Trophoblast cell (in vitro differentiated cells and primary cell): ENCODE data around the gene SPDYE1. TPM values are rescaled to one million over a fixed set of nuclear protein-coding genes. Genes with fewer than 3 reads are reported as not detected.
"Not testable (repeated sequence)": the region's sequence is repeated elsewhere in the genome, so short reads cannot be mapped to it uniquely, and the experiment has no call there.

ENCODE experiments used
- DNase-seq, 2 donors: peaks; one replicate each; pipeline ENCODE4 v3.0.0-alpha.2; 2016
- H2AFZ ChIP-seq: 2 replicates; pipeline ENCODE4 v1.6.1; 2013; ENCODE audit warnings: low read length, moderate library complexity, mild to moderate bottlenecking; ENCODE audit not compliant: insufficient read depth, poor library complexity
- H2AK5ac ChIP-seq: 2 replicates; pipeline ENCODE4 v1.6.1; 2013; ENCODE audit warnings: mild to moderate bottlenecking, low read length
- H2BK120ac ChIP-seq: 2 replicates; pipeline ENCODE4 v1.6.1; 2013; ENCODE audit warnings: low read length, mild to moderate bottlenecking, moderate library complexity; ENCODE audit not compliant: insufficient read depth, poor library complexity
- H2BK12ac ChIP-seq: 2 replicates; pipeline ENCODE4 v1.6.1; 2013; ENCODE audit warnings: mild to moderate bottlenecking, low read length, moderate library complexity
- H2BK5ac ChIP-seq: 2 replicates; pipeline ENCODE4 v1.6.1; 2013; ENCODE audit warnings: low read length, low read depth, moderate library complexity, mild to moderate bottlenecking; ENCODE audit not compliant: poor library complexity
- H3K14ac ChIP-seq: 2 replicates; pipeline ENCODE4 v1.6.1; 2013; ENCODE audit warnings: mild to moderate bottlenecking, low read length
- H3K18ac ChIP-seq: 2 replicates; pipeline ENCODE4 v1.6.1; 2013; ENCODE audit warnings: mild to moderate bottlenecking, low read length
- H3K23ac ChIP-seq: 2 replicates; pipeline ENCODE4 v1.6.1; 2013; ENCODE audit warnings: low read length
- H3K27ac ChIP-seq: 2 replicates; pipeline ENCODE4 v1.5.1; 2013; ENCODE audit warnings: low read depth, mild to moderate bottlenecking, inconsistent platforms, low read length, moderate library complexity
- H3K27me3 ChIP-seq: 2 replicates; pipeline ENCODE4 v1.6.1; 2013; ENCODE audit warnings: inconsistent platforms, mild to moderate bottlenecking, low read length, moderate library complexity; ENCODE audit not compliant: insufficient read depth
- H3K36me3 ChIP-seq, 2 experiments: 1 replicate in 1 of 2; 2 replicates in 1 of 2; pipeline ENCODE4 v1.6.1; 2013; ENCODE audit warnings: low read length in 2 of 2, mild to moderate bottlenecking in 2 of 2, moderate library complexity in 1 of 2; ENCODE audit not compliant: insufficient read depth in 2 of 2, control insufficient read depth in 1 of 2
- H3K4ac ChIP-seq: 2 replicates; pipeline ENCODE4 v1.6.1; 2013; ENCODE audit warnings: low read depth, mild to moderate bottlenecking, low read length, moderate library complexity
- H3K4me1 ChIP-seq, 2 experiments: 1 replicate in 1 of 2; 2 replicates in 1 of 2; pipeline ENCODE4 v1.6.1; 2013; ENCODE audit warnings: low read length in 2 of 2, mild to moderate bottlenecking in 2 of 2, moderate library complexity in 1 of 2; ENCODE audit not compliant: insufficient read depth in 2 of 2, control insufficient read depth in 1 of 2
- H3K4me2 ChIP-seq: 2 replicates; pipeline ENCODE4 v1.6.1; 2013; ENCODE audit warnings: inconsistent platforms, mild to moderate bottlenecking, low read length, moderate library complexity
- H3K4me3 ChIP-seq: 2 replicates; pipeline ENCODE4 v1.5.1; 2013; ENCODE audit warnings: mild to moderate bottlenecking, low read depth, low read length, inconsistent platforms
- H3K79me1 ChIP-seq: one replicate; pipeline ENCODE4 v1.6.1; 2013; ENCODE audit warnings: low read length
- H3K79me2 ChIP-seq: 2 replicates; pipeline ENCODE4 v1.6.1; 2013; ENCODE audit warnings: low read length, mild to moderate bottlenecking; ENCODE audit not compliant: control insufficient read depth, insufficient read depth, poor library complexity
- H3K9ac ChIP-seq: 2 replicates; pipeline ENCODE4 v1.6.1; 2013; ENCODE audit warnings: mild to moderate bottlenecking, low read length
- H3K9me3 ChIP-seq: 2 replicates; pipeline ENCODE4 v1.6.1; 2013; ENCODE audit warnings: low read depth, mild to moderate bottlenecking, control low read depth, inconsistent platforms, low read length; ENCODE audit not compliant: insufficient read depth
- H4K12ac ChIP-seq: 2 replicates; pipeline ENCODE4 v1.6.1; 2013; ENCODE audit warnings: low read depth, mild to moderate bottlenecking, low read length, moderate library complexity
- H4K8ac ChIP-seq: 2 replicates; pipeline ENCODE4 v1.6.1; 2013; ENCODE audit warnings: low read depth, mild to moderate bottlenecking, low read length, moderate library complexity
- H4K91ac ChIP-seq: one replicate; pipeline ENCODE4 v1.6.1; 2013; ENCODE audit warnings: low read depth, mild to moderate bottlenecking, low read length, moderate library complexity
- WGBS: extraction: QIAGEN DNeasy Blood & Tissue Kit; methylation state at CpG from one replicate; pipeline ENCODE4 v1.1.7; 2013; ENCODE audit warnings: missing lambda C conversion rate; ENCODE audit not compliant: insufficient read length, insufficient coverage; ENCODE audit errors: extremely low coverage; 5-methylcytosine and 5-hydroxymethylcytosine counted together
- polyA plus RNA-seq: library from polyadenylated mRNA; stranded (reverse); fragments of 200-250 nt; gene quantifications from 2 replicates; pipeline ENCODE4 v1.2.3, GENCODE V29; 2013

SPDYE1 gene, protein sequence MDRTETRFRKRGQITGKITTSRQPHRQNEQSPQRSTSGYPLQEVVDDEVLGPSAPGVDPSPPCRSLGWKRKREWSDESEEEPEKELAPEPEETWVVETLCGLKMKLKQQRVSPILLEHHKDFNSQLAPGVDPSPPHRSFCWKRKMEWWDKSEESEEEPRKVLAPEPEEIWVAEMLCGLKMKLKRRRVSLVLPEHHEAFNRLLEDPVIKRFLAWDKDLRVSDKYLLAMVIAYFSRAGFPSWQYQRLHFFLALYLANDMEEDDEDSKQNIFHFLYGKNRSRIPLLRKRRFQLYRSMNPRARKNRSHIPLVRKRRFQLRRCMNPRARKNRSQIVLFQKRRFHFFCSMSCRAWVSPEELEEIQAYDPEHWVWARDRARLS
- polyA plus RNA-seq, result not detected in 2 replicates

- not testable (repeated sequence) for H2BK120ac ChIP-seq, H3K14ac ChIP-seq, H3K4me3 ChIP-seq, H3K18ac ChIP-seq, H3K79me2 ChIP-seq, DNase-seq, H3K4me2 ChIP-seq, H2BK5ac ChIP-seq, H2AK5ac ChIP-seq, H3K27me3 ChIP-seq, H4K12ac ChIP-seq, H2AFZ ChIP-seq, H3K4ac ChIP-seq, H4K91ac ChIP-seq, H3K23ac ChIP-seq, H3K4me1 ChIP-seq, H3K27ac ChIP-seq, H3K36me3 ChIP-seq, H4K8ac ChIP-seq, H2BK12ac ChIP-seq, H3K9ac ChIP-seq, H3K9me3 ChIP-seq, H3K79me1 ChIP-seq
- no CpG with 5 or more reads among the region's 3 CpGs for WGBS
Observed at GRCh38 chr7:43997532-43997931, at the start of gene SPDYE1. SPDYE1 (plus strand) TSS chr7:43997897; CDS start chr7:43999950, 2,053 bp downstream.

GRCh38 chr7:43952028-43952427 is 45.7 kb upstream of the SPDYE1 start:
- Histone ChIP-seq H3K14ac (no peak overlapping the region), H3K9me3 (no peaks in the 10 kb centered on the region), H2BK120ac (no peak overlapping the region), H3K4me1 (no peaks in the 10 kb centered on the region), H3K23ac (no peak overlapping the region), H3K4me2 (no peak overlapping the region), H2AK5ac (no peak overlapping the region), H3K4me3 (no peak overlapping the region), H3K79me1 (no peaks in the 10 kb centered on the region), H2BK5ac (no peak overlapping the region), H2AFZ (no peak overlapping the region), H4K8ac (no peak overlapping the region), H2BK12ac (no peak overlapping the region), H3K27me3 (no peaks in the 10 kb centered on the region), H3K27ac (no peak overlapping the region), H4K12ac (no peak overlapping the region), H3K18ac (no peak overlapping the region), H3K4ac (no peak overlapping the region), H3K36me3 (no peaks in the 10 kb centered on the region), H3K79me2 (no peaks in the 10 kb centered on the region), H3K9ac (no peak overlapping the region), H4K91ac (no peak overlapping the region)
- DNase-seq, result no peak
- no CpG with 5 or more reads among the region's 3 CpGs for WGBS

- no peak overlapping the region for H3K4me2 ChIP-seq
- H3K9ac ChIP-seq, result peak overlapping the region; percentile 65
- no peaks in the 10 kb centered on the region for H3K36me3 ChIP-seq
- no peaks in the 10 kb centered on the region for H3K27me3 ChIP-seq
- no peak overlapping the region for H2AK5ac ChIP-seq
- H3K4ac ChIP-seq, result no peak overlapping the region
- H4K8ac ChIP-seq, result no peak overlapping the region
- H3K14ac ChIP-seq, result no peak overlapping the region
- H3K27ac ChIP-seq, result no peak overlapping the region
- WGBS, result no CpG with 5 or more reads among the region's 5 CpGs
- no peaks in the 10 kb centered on the region for H3K79me1 ChIP-seq
- H2BK5ac ChIP-seq, result no peak overlapping the region
- H4K91ac ChIP-seq, result no peak overlapping the region
- H3K23ac ChIP-seq, result no peak overlapping the region
- no peaks in the 10 kb centered on the region for H3K79me2 ChIP-seq
- no peaks in the 10 kb centered on the region for H3K4me1 ChIP-seq
- H3K4me3 ChIP-seq, result no peak overlapping the region
- no peak overlapping the region for H2AFZ ChIP-seq
- H2BK12ac ChIP-seq, result no peak overlapping the region
- no peak overlapping the region for H3K18ac ChIP-seq
- no peak for DNase-seq
- no peak overlapping the region for H2BK120ac ChIP-seq
- no peak overlapping the region for H4K12ac ChIP-seq
- no peaks in the 10 kb centered on the region for H3K9me3 ChIP-seq
Observed at GRCh38 chr7:43953071-43953470, 44.6 kb upstream of the SPDYE1 start.

GRCh38 chr7:43954524-43955228 is 43.0 kb upstream of the SPDYE1 start:
- no peak overlapping the region for H4K12ac ChIP-seq
- H3K4ac ChIP-seq, result no peak overlapping the region
- H3K14ac ChIP-seq, result no peak overlapping the region
- H3K18ac ChIP-seq, result no peak overlapping the region
- H3K36me3 ChIP-seq, result no peaks in the 10 kb centered on the region
- H2BK120ac ChIP-seq, result no peak overlapping the region
- H3K23ac ChIP-seq, result no peak overlapping the region
- no peak overlapping the region for H2BK5ac ChIP-seq
- H3K4me1 ChIP-seq, result no peaks in the 10 kb centered on the region
- no peak overlapping the region for H4K91ac ChIP-seq
- no CpG with 5 or more reads among the region's 3 CpGs for WGBS
- no peak overlapping the region for H4K8ac ChIP-seq
- DNase-seq, result peak; percentile 26 to 55
- no peak overlapping the region for H3K4me3 ChIP-seq
- no peak overlapping the region for H3K9ac ChIP-seq
- H2AK5ac ChIP-seq, result no peak overlapping the region
- H2AFZ ChIP-seq, result no peak overlapping the region
- H3K27ac ChIP-seq, result no peak overlapping the region
- H3K79me1 ChIP-seq, result no peaks in the 10 kb centered on the region
- H3K27me3 ChIP-seq, result no peaks in the 10 kb centered on the region
- no peak overlapping the region for H3K4me2 ChIP-seq
- H2BK12ac ChIP-seq, result no peak overlapping the region
- no peaks in the 10 kb centered on the region for H3K79me2 ChIP-seq
- H3K9me3 ChIP-seq, result no peaks in the 10 kb centered on the region
